Caco-2 (cell line): Measurements from ENCODE around the gene ID3. TPM values are rescaled to one million over a fixed set of nuclear protein-coding genes. Genes with fewer than 3 reads are reported as not detected.

Source experiments
- BruUV-seq: library from RNA; stranded (reverse); fragments of 400-500 nt; replicated peaks from 2 replicates; lab custom pipeline; 2021; lab: Mats Ljungman, UMichigan
- CTCF ChIA-PET: fragments of 300-600 bp; sonication (Branson Sonifier 250); formaldehyde crosslinking; loops from one replicate; lab custom pipeline; 2022; ENCODE audit warnings: antibody characterized with exemption; lab: Charles Lee
- POLR2A ChIA-PET: fragments of 300-600 bp; sonication (Branson Sonifier 250); formaldehyde crosslinking; loops from one replicate; lab custom pipeline; 2022; ENCODE audit warnings: antibody characterized with exemption; lab: Charles Lee
- DNase-seq, 2 experiments: peaks; one replicate each; pipeline versions ENCODE4 v3.0.0 to v3.0.0-alpha.2; 2020 to 2022
- H3K27me3 ChIP-seq: replicated peaks from 2 replicates; pipeline ENCODE4 v1.6.0; 2011; ENCODE audit warnings: low read length; ENCODE audit not compliant: control insufficient read depth, insufficient read depth
- H3K36me3 ChIP-seq: 2 replicates; pipeline ENCODE4 v1.5.1; 2011; ENCODE audit warnings: low read length; ENCODE audit not compliant: control insufficient read depth, insufficient read depth
- H3K4me1 ChIP-seq: fragments of 250-450 bp; sonication (Bioruptor Pico); 2 replicates; pipeline ENCODE4 v1.5.1; 2020; ENCODE audit warnings: mild to moderate bottlenecking
- H3K4me3 ChIP-seq: 2 replicates; pipeline ENCODE4 v1.5.1; 2011; ENCODE audit warnings: low read depth, mild to moderate bottlenecking, control low read depth, low read length
- H3K9me3 ChIP-seq: fragments of 250-450 bp; sonication (Bioruptor Pico); 2 replicates; pipeline ENCODE4 v1.5.1; 2020; ENCODE audit warnings: mild to moderate bottlenecking, moderate library complexity
- H3K27ac Mint-ChIP-seq: one replicate; pipeline ENCODE4 v1.8.0; 2022; ENCODE audit warnings: mixed read lengths; ENCODE audit not compliant: unreplicated experiment
- H3K27me3 Mint-ChIP-seq: one replicate; pipeline ENCODE4 v1.8.0; 2022; ENCODE audit warnings: mixed read lengths; ENCODE audit not compliant: insufficient read depth, unreplicated experiment
- H3K36me3 Mint-ChIP-seq: one replicate; pipeline ENCODE4 v1.8.0; 2022; ENCODE audit warnings: mild to moderate bottlenecking, mixed read lengths; ENCODE audit not compliant: insufficient read depth, unreplicated experiment
- H3K4me1 Mint-ChIP-seq: one replicate; pipeline ENCODE4 v1.8.0; 2022; ENCODE audit warnings: low read depth, mixed read lengths; ENCODE audit not compliant: unreplicated experiment
- H3K4me3 Mint-ChIP-seq: one replicate; pipeline ENCODE4 v1.8.0; 2022; ENCODE audit warnings: mild to moderate bottlenecking, moderate library complexity, mixed read lengths; ENCODE audit not compliant: unreplicated experiment
- H3K9me3 Mint-ChIP-seq: one replicate; pipeline ENCODE4 v1.8.0; 2022; ENCODE audit warnings: mixed read lengths; ENCODE audit not compliant: unreplicated experiment
- intact Hi-C: fragments of 100-400 bp; cut with micrococcal nuclease; formaldehyde crosslinking; loops from one replicate; pipeline ENCODE4 v1.10.0; 2022; ENCODE audit not compliant: unreplicated experiment
- total RNA-seq: library from RNA; stranded (reverse); gene quantifications from 2 replicates; pipeline ENCODE4 v1.2.3, GENCODE V29; 2022
- TF ChIP-seq, protein P1 (sequence below), 2 experiments: fragments of 200-600 bp in 1 of 2; IDR thresholded peaks; 1 replicate in 1 of 2; 2 replicates in 1 of 2; pipeline versions ENCODE4 v1.5.1 to v1.8.0; 2011 to 2022; ENCODE audit warnings: antibody characterized with exemption in 1 of 2, control low read depth in 1 of 2, inconsistent platforms in 1 of 2, low read depth in 1 of 2, low read length in 1 of 2, mild to moderate bottlenecking in 1 of 2, moderate library complexity in 1 of 2; ENCODE audit not compliant: insufficient read depth in 1 of 2, severe bottlenecking in 1 of 2, unreplicated experiment in 1 of 2

ID3 gene
- total RNA-seq, 1 experiment from 2014 or later: 13.7 TPM

DNA sequence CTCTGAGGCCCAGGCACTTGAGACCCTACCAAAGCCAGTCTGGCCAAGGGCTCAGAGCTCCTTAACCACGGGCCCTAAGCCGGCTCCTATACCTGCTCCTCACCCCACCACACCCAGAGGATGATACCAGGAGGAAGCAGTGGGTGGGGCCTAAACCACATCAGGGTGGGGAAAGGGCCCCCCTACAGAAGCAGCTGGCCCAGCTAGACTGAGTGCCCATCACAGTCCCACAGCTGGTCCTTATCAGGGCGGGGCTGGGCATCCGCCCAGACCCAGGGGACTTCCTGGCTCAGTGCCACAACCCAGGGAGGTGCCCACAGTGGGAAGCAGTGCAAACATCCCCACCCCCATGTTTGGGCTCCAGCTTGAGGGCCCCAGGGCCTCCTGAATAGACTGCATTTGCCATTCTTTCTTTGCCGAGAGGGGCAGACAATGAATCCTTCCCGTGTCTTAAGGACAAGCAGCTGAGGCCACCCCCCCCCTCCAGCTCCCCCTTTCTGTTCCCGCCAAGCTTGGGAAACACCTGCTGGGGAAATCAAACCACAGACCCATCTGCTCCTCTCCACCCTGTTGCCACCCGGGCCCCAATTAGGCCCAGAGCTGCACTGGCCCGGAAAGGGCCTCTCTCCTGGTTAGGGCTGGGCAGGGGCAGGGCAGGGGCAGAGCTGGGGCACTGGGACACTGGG lies 34.4 kb downstream of the ID3 start:
- Mint-ChIP-seq H3K36me3 (peaks cover 11% of the 10 kb centered on the region), H3K4me3 (no peak overlapping the region), H3K27me3 (no peaks in the 10 kb centered on the region), H3K27ac (no peak overlapping the region), H3K9me3 (no peaks in the 10 kb centered on the region), H3K4me1 (no peaks in the 10 kb centered on the region)
- no peak for DNase-seq
- intact Hi-C loops: no loop called here
- no peaks in the 10 kb centered on the region for H3K9me3 ChIP-seq
- H3K4me3 ChIP-seq: no peak overlapping the region
- peaks cover 4% of the 10 kb centered on the region; the same call in 1 of the 2 replicates for H3K4me1 ChIP-seq
- POLR2A ChIA-PET: no interaction called here
- H3K27me3 ChIP-seq: no peaks in the 10 kb centered on the region
- CTCF ChIA-PET: interaction anchor here (1.1 kb wide), 1 partner anchor 110 kb away, joined by 3 read pairs; no protein-coding TSS in a partner anchor
- BruUV-seq: no TSS peak
- TF ChIP-seq, protein P1, sequence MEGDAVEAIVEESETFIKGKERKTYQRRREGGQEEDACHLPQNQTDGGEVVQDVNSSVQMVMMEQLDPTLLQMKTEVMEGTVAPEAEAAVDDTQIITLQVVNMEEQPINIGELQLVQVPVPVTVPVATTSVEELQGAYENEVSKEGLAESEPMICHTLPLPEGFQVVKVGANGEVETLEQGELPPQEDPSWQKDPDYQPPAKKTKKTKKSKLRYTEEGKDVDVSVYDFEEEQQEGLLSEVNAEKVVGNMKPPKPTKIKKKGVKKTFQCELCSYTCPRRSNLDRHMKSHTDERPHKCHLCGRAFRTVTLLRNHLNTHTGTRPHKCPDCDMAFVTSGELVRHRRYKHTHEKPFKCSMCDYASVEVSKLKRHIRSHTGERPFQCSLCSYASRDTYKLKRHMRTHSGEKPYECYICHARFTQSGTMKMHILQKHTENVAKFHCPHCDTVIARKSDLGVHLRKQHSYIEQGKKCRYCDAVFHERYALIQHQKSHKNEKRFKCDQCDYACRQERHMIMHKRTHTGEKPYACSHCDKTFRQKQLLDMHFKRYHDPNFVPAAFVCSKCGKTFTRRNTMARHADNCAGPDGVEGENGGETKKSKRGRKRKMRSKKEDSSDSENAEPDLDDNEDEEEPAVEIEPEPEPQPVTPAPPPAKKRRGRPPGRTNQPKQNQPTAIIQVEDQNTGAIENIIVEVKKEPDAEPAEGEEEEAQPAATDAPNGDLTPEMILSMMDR (IDR thresholded peaks at IDR 0.05; ENCODE audit: insufficient read depth in 1 of 2, low read depth in 1 of 2, low read length in 1 of 2, severe bottlenecking in 1 of 2, unreplicated experiment in 1 of 2): no peak
- H3K36me3 ChIP-seq: no peaks in the 10 kb centered on the region; the same call in 1 of the 2 replicates

DNA sequence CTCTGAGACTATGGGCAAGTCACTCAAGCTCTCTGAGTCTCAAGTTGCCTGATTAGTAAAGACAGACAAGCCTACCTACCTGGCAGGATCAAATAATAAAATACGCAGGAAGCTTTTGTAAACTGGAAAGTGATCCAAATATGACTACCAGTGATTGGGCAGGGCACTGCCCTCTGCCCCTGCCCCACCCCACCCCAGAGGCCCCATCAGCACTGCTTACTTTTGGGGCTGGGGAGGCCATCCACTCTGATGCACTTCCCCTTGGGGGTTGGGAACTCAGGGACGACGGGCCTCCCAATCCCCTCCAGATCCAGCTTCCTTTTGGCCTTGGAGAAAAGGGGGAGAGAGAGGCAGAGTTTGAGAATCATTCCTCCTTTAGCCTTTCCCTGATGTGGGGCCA lies 35.1 kb downstream of the ID3 start:
- H3K36me3 Mint-ChIP-seq: peaks cover 16% of the 10 kb centered on the region
- H3K27ac Mint-ChIP-seq: no peak overlapping the region
- Histone ChIP-seq H3K9me3 (no peaks in the 10 kb centered on the region), H3K4me3 (no peak overlapping the region), H3K36me3 (no peaks in the 10 kb centered on the region; the same call in 1 of the 2 replicates), H3K27me3 (no peaks in the 10 kb centered on the region), H3K4me1 (no peaks in the 10 kb centered on the region)
- H3K9me3 Mint-ChIP-seq: no peaks in the 10 kb centered on the region
- H3K4me1 Mint-ChIP-seq: no peaks in the 10 kb centered on the region
- no peak for DNase-seq
- H3K4me3 Mint-ChIP-seq: no peak overlapping the region
- ChIA-PET CTCF (no interaction called here), POLR2A (no interaction called here)
- TF ChIP-seq, protein P1 (IDR thresholded peaks at IDR 0.05; ENCODE audit: insufficient read depth in 1 of 2, low read depth in 1 of 2, low read length in 1 of 2, severe bottlenecking in 1 of 2, unreplicated experiment in 1 of 2): no peak
- no peaks in the 10 kb centered on the region for H3K27me3 Mint-ChIP-seq
- intact Hi-C loops: no loop called here
- BruUV-seq: no TSS peak

GRCh38 chr1:23522244-23522982 lies 36.9 kb downstream of the ID3 start:
- Mint-ChIP-seq H3K9me3 (no peaks in the 10 kb centered on the region), H3K36me3 (peaks cover 25% of the 10 kb centered on the region), H3K27me3 (no peaks in the 10 kb centered on the region), H3K27ac (no peak overlapping the region), H3K4me3 (no peak overlapping the region), H3K4me1 (no peaks in the 10 kb centered on the region)
- no peaks in the 10 kb centered on the region for H3K27me3 ChIP-seq
- H3K4me1 ChIP-seq: no peaks in the 10 kb centered on the region
- TF ChIP-seq, protein P1 (IDR thresholded peaks at IDR 0.05; ENCODE audit: insufficient read depth in 1 of 2, low read depth in 1 of 2, low read length in 1 of 2, severe bottlenecking in 1 of 2, unreplicated experiment in 1 of 2): no peak
- H3K9me3 ChIP-seq: no peaks in the 10 kb centered on the region
- ChIA-PET POLR2A (no interaction called here), CTCF (no interaction called here)
- no TSS peak for BruUV-seq
- DNase-seq: no peak
- H3K36me3 ChIP-seq: no peaks in the 10 kb centered on the region; the same call in 1 of the 2 replicates
- H3K4me3 ChIP-seq: no peak overlapping the region
- intact Hi-C loops: no loop called here
